Ammon's horn (tissue), 1 donor: ENCODE measurements around the gene LITAFD.
"Not testable (repeated sequence)": the region's sequence is repeated elsewhere in the genome, so short reads cannot be mapped to it uniquely, and the experiment has no call there.

Experiments used
- DNase-seq: peaks from one replicate; pipeline ENCODE4 v3.0.0-alpha.2; 2016; ENCODE audit warnings: low spot score

LITAFD gene

GRCh38 chr16:8872967-8873865 lies 8.9 kb upstream of the LITAFD start:
- DNase-seq = no peak

DNA sequence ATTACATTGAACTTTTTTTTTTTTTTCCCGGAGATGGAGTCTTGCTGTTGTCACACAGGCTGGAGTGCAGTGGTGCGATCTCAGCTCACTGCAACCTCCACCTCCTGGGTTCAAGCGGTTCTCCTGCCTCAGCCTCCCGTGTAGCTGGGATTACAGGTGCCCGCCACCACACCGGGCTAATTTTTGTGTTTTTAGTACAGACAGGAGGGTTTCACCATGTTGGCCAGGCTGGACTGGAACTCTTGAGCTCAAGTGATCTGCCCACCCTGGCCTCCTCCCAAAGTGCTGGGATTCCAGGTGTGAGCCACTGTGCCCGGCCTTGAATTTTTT lies 8.3 kb upstream of the LITAFD start:
- DNase-seq = not testable (repeated sequence)

DNA sequence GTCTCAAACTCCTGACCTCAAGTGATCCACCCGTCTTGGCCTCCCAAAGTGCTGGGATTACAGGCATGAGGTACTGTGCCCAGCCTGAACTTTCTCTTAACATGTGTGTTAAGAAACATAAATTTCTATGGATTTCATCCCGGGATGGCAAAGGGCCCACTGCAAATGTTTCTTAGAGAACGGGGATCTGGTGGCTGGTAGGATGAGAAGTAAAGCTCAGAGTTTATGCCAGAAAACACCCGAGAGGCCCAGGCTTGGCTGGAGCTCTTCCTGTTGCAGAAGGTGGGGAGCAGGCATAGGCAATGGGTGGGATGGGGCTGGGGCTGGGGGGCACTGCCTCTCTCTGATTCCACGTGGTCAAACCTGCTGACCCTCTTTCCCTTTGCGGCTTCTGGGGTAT lies 7.8 kb upstream of the LITAFD start:
- DNase-seq = no peak

- not testable (repeated sequence) for DNase-seq
Measured at GRCh38 chr16:8875317-8875716, 6.8 kb upstream of the LITAFD start.

DNA sequence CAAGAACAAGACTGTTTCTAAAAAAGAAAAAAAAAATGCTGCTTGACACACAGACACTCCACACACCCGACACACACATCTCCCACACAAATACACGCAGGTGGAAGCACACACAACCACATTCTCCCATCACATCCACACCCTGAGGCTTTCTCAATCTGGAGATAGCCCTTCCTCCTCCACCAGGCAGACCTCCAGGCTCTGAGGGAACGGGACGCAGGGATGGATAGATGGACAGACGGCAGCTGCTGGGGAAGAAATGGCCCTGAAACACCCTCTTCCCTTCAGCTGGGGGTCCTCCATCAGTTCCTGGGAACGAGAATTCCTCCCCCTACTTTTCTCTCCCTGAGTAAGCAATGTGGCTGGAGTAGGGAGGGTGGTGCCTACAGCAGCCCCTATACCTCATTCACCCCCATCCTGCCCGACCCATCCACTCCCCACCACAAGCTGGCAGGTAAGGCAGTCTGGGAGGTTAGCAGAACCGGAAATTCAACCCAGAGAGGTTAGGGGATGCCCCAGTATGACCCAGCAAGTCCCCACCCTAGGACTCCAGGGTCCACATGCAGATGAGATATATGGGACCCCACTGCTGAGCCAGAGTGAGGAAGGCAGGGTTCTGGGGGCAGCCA lies 4.1 kb upstream of the LITAFD start:
- no peak for DNase-seq

DNA sequence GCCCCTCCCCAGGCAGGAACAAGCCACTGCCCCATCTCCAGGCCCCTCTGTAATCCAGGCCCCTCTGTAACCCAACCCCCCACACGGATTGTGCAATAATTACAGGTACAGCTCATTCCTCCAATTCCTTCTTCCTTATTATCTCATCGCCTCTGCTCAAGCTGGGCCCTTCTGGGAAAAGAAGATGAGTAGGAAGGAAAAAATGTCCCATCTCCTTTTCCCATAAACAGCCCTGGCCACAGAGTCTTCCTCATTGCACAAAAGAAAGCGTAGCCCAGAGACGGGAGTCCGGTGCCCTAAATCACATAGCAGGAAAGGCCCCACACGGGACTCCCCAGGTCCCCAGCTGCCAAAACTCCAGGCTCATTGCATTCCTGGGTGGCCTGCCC lies 3.6 kb upstream of the LITAFD start:
- no peak for DNase-seq

DNA sequence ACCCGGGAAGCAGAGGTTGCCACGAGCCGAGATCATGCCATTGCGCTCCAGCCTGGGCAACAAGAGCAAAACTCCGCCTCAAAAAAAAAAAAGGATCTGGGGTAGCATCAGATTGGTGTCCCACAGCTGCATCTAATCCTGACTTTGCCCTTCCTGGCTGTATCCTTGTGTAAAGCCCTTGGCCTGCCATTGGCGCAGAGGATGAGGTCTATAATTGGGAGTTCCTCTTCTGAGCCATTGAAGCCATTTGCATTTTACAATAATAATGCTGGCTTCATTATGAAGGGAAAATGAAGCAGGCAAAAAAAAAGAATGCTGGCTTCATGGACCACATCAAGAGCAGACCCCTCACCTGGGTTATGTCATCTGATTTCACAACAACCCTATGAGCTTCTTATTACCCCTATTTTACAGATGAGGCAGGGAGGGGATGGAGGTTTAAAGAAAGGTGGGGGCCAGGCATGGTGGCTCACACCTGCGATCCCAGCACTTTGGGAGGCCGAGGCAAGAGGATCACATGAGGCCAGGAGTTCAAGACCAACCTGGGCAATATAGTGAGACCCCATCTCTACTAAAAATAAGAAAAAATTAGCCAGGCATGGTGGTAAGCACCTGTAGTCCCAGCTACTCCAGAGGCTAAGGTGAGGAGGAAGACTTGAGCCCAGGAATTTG lies 1.2 kb upstream of the LITAFD start:
- DNase-seq = no peak

GRCh38 chr16:8882725-8883377 lies 700 bp downstream of the LITAFD start:
- no peak for DNase-seq

GRCh38 chr16:8885674-8886592 lies 3.8 kb downstream of the LITAFD start:
- no peak for DNase-seq

DNA sequence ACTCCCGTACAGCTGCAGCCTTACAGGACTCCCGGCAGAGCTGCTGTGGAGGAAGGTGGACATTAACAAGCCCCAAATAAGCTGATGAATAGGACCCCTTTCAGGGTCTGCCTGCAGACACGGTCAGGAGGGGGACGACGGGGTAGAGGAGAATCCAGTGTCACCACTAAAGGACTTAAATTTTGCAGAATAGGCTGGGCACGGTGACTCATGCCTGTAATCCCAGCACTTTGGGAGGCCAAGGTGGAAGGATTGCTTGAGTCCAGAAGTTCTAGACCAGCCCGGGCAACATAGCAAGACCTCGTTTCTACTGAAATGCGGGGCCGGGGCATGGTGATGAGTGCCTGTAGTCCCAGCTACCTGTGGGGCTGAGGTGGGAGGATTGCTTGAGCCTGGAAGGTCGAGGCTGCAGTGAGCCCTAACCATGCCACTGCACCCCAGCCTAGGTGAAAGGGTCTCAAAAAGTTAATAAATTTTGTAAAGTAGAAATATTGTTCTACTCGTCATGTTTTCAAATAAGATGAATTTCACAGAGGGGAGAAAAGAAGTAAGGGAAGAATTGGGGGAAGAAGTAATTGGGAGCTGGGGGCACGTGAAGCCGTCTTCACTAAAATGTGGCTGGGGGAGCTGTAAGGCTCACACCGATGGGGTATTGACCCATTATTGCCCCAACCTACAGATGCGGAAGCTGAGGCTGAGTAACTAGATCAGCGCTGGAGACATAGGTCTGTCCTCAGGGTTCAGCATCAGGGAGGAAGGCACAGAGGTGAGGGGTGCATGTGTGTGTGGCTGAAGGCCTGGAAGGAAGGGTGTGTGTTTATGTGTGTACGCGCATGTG lies 4.7 kb downstream of the LITAFD start:
- DNase-seq = no peak

- DNase-seq = no peak
Measured at GRCh38 chr16:8887431-8887765, 5.2 kb downstream of the LITAFD start.

DNA sequence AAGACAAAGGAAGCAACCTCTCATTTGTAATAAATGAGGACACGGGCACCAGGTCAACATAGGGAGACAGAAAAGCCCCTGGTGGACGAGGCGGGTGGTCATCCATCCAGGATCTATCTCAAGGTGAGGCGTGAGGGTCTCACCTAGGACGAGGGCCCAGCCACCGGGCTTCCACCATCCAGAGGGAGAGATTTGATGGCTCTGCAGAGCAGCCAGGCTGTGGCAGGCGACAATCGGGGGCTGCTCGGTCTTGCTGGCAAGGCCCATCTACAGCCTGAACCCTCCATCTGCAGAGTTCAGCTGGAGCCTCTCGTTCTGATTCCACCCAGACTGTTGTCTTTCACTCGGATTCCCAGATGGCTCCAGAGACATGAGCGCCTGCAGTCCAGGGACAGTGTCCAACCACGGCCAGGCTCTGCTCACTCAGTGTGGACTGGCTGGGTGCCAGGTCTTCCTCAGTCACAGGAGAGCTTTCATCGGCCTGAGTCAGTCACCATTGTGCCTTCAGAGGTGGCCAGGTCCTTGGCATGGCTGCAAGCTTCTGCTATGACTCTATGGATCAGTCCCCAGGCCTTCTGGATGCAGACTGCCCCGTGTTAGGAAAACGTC lies 5.9 kb downstream of the LITAFD start:
- DNase-seq = peak; percentile 83

- no peak for DNase-seq
Measured at GRCh38 chr16:8888951-8889892, 7.1 kb downstream of the LITAFD start.

- no peak for DNase-seq
Measured at GRCh38 chr16:8889893-8890548, 7.9 kb downstream of the LITAFD start.

- DNase-seq = no peak
Measured at GRCh38 chr16:8890549-8890921, 8.4 kb downstream of the LITAFD start.

GRCh38 chr16:8892101-8892575 lies 10.0 kb downstream of the LITAFD start:
- DNase-seq = no peak

- no peak for DNase-seq
Measured at GRCh38 chr16:8893426-8893825, 11.3 kb downstream of the LITAFD start.

GRCh38 chr16:8893976-8894690 lies 12.0 kb downstream of the LITAFD start:
- no peak for DNase-seq
